GM06990 (cell line): Measurements from ENCODE around the gene KRT3.
"Not testable (repeated sequence)": the region's sequence is repeated elsewhere in the genome, so short reads cannot be mapped to it uniquely, and the experiment has no call there.

ENCODE experiments used
- DNase-seq: peaks from one replicate; pipeline ENCODE4 v3.0.0-alpha.2; 2011; ENCODE audit not compliant: insufficient read length; ENCODE audit errors: extremely low read depth
- H3K27me3 ChIP-seq: replicated peaks from 2 replicates; pipeline ENCODE4 v1.6.0; 2011; ENCODE audit warnings: low read length; ENCODE audit not compliant: control insufficient read depth, insufficient read depth
- H3K36me3 ChIP-seq: 2 replicates; pipeline ENCODE4 v1.5.1; 2011; ENCODE audit warnings: low read length; ENCODE audit not compliant: control insufficient read depth, insufficient read depth
- H3K4me3 ChIP-seq: replicated peaks from 2 replicates; pipeline ENCODE4 v1.5.1; 2011; ENCODE audit warnings: low read depth, mild to moderate bottlenecking, control low read depth, low read length
- CTCF ChIP-seq: IDR thresholded peaks from 2 replicates; pipeline ENCODE4 v1.5.1; 2011; ENCODE audit warnings: low read length, control low read depth, mild to moderate bottlenecking, inconsistent platforms; ENCODE audit not compliant: insufficient read depth, poor library complexity, severe bottlenecking

KRT3 gene

GRCh38 chr12:52766351-52767019 is 29.4 kb downstream of the KRT3 start:
- DNase-seq = no peak
- Histone ChIP-seq H3K27me3 (no peaks in the 10 kb centered on the region; the same call in 1 of the 2 replicates), H3K4me3 (no peak overlapping the region), H3K36me3 (no peaks in the 10 kb centered on the region)
- TF ChIP-seq CTCF = no peak

GRCh38 chr12:52765702-52766101 is 30.2 kb downstream of the KRT3 start:
- no peak for DNase-seq
- Histone ChIP-seq H3K4me3 (no peak overlapping the region), H3K36me3 (no peaks in the 10 kb centered on the region), H3K27me3 (no peaks in the 10 kb centered on the region; the same call in 1 of the 2 replicates)
- no peak for TF ChIP-seq CTCF

GRCh38 chr12:52763991-52764390 is 31.9 kb downstream of the KRT3 start:
- no peaks in the 10 kb centered on the region for H3K36me3 ChIP-seq
- no peak overlapping the region for H3K4me3 ChIP-seq
- DNase-seq = no peak
- H3K27me3 ChIP-seq = no peaks in the 10 kb centered on the region; the same call in 1 of the 2 replicates
- TF ChIP-seq CTCF = no peak

GRCh38 chr12:52763036-52763659 is 32.8 kb downstream of the KRT3 start:
- H3K4me3 ChIP-seq = no peak overlapping the region
- H3K36me3 ChIP-seq = no peaks in the 10 kb centered on the region
- no peaks in the 10 kb centered on the region for H3K27me3 ChIP-seq
- no peak for TF ChIP-seq CTCF
- no peak for DNase-seq

GRCh38 chr12:52761802-52762201 is 34.1 kb downstream of the KRT3 start:
- Histone ChIP-seq H3K4me3 (no peak overlapping the region), H3K36me3 (no peaks in the 10 kb centered on the region), H3K27me3 (no peaks in the 10 kb centered on the region; the same call in 1 of the 2 replicates)
- no peak for TF ChIP-seq CTCF
- no peak for DNase-seq

- H3K4me3 ChIP-seq, H3K27me3 ChIP-seq, DNase-seq, H3K36me3 ChIP-seq: not testable (repeated sequence)
Observed at GRCh38 chr12:52761218-52761617, 34.7 kb downstream of the KRT3 start.
